H1 (cell line): ENCODE data around the gene ENDOU. TPM values are rescaled to one million over a fixed set of nuclear protein-coding genes. Genes with fewer than 3 reads are reported as not detected.

ENCODE experiments used
- CTCF ChIA-PET: fragments of 300-600 bp; sonication (Branson Sonifier 250); formaldehyde crosslinking; loops from one replicate; lab custom pipeline; 2021; ENCODE audit not compliant: partially characterized antibody; lab: Charles Lee
- POLR2A ChIA-PET: fragments of 300-600 bp; sonication (Branson Sonifier 250); formaldehyde crosslinking; loops from one replicate; lab custom pipeline; 2021; ENCODE audit warnings: inconsistent platforms; ENCODE audit not compliant: partially characterized antibody; lab: Charles Lee
- DNase-seq, 2 experiments: peaks; one replicate each; pipeline versions ENCODE4 v3.0.0 to v3.0.0-alpha.2; 2010 to 2022; ENCODE audit warnings: low spot score in 2 of 2, low read depth in 1 of 2, mixed read lengths in 1 of 2
- FAIRE-seq: peaks from 2 replicates; lab custom pipeline; 2011; peaks lifted over from hg19 to GRCh38; lab: Jason Lieb, UNC
- H2AFZ ChIP-seq: 2 replicates; pipeline ENCODE4 v1.8.1; 2012; ENCODE audit warnings: low read length, inconsistent platforms
- H2AK5ac ChIP-seq: 2 replicates; pipeline ENCODE4 v1.6.1; 2013; ENCODE audit warnings: low read depth, low read length
- H2BK120ac ChIP-seq: replicated peaks from 2 replicates; pipeline ENCODE3; 2013; ENCODE audit warnings: low read depth, low read length, inconsistent platforms
- H2BK12ac ChIP-seq: 2 replicates; pipeline ENCODE4 v1.6.1; 2013; ENCODE audit warnings: low read depth, low read length
- H2BK15ac ChIP-seq: 2 replicates; pipeline ENCODE4 v1.6.1; 2013; ENCODE audit warnings: low read length
- H2BK20ac ChIP-seq: 2 replicates; pipeline ENCODE4 v1.6.1; 2013; ENCODE audit warnings: low read length
- H2BK5ac ChIP-seq: 2 replicates; pipeline ENCODE4 v1.6.1; 2013; ENCODE audit warnings: low read depth, low read length
- H3K14ac ChIP-seq: 2 replicates; pipeline ENCODE4 v1.6.1; 2013; ENCODE audit warnings: inconsistent platforms; ENCODE audit not compliant: insufficient read length
- H3K18ac ChIP-seq: 2 replicates; pipeline ENCODE4 v1.6.1; 2013; ENCODE audit warnings: low read length; ENCODE audit errors: extremely low read depth
- H3K23ac ChIP-seq: 2 replicates; pipeline ENCODE4 v1.6.1; 2013; ENCODE audit warnings: inconsistent platforms; ENCODE audit not compliant: insufficient read length
- H3K23me2 ChIP-seq: 2 replicates; pipeline ENCODE4 v1.6.1; 2013; ENCODE audit warnings: low read depth, low read length
- H3K27ac ChIP-seq: 2 replicates; pipeline ENCODE4 v1.6.1; 2011; ENCODE audit warnings: low read depth, low read length, inconsistent platforms
- H3K27me3 ChIP-seq, 4 experiments: replicated peaks in 1 of 4; 1 replicate in 1 of 4; 2 replicates in 3 of 4; pipeline versions ENCODE4 v1.6.1 to v1.8.1; 2011 to 2013; ENCODE audit warnings: low read length in 3 of 4, mild to moderate bottlenecking in 3 of 4, inconsistent platforms in 2 of 4, mixed read lengths in 2 of 4, moderate library complexity in 1 of 4; ENCODE audit not compliant: control insufficient read depth in 3 of 4, insufficient read depth in 3 of 4; ENCODE audit errors: extremely low read depth in 1 of 4
- H3K36me3 ChIP-seq, 4 experiments: 2 replicates each; pipeline versions ENCODE4 v1.6.1 to v1.8.1; 2011 to 2013; ENCODE audit warnings: mild to moderate bottlenecking in 4 of 4, low read length in 3 of 4, moderate library complexity in 2 of 4, control low read depth in 1 of 4, inconsistent platforms in 1 of 4; ENCODE audit not compliant: insufficient read depth in 4 of 4, control insufficient read depth in 2 of 4
- H3K4ac ChIP-seq: replicated peaks from 2 replicates; pipeline ENCODE3; 2013; ENCODE audit warnings: low read length, low read depth, mixed read lengths, inconsistent platforms; ENCODE audit not compliant: insufficient read length
- H3K4me1 ChIP-seq, 4 experiments: replicated peaks in 1 of 4; 1 replicate in 1 of 4; 2 replicates in 3 of 4; pipeline versions ENCODE4 v1.6.1 to v1.8.1; 2011 to 2013; ENCODE audit warnings: low read length in 3 of 4, inconsistent platforms in 2 of 4, mixed read lengths in 1 of 4; ENCODE audit not compliant: insufficient read depth in 4 of 4, control insufficient read depth in 3 of 4
- H3K4me2 ChIP-seq, 2 experiments: 2 replicates each; pipeline versions ENCODE4 v1.6.1 to v1.8.1; 2011 to 2013; ENCODE audit warnings: low read depth in 2 of 2, low read length in 2 of 2, control low read depth in 1 of 2, inconsistent platforms in 1 of 2, mild to moderate bottlenecking in 1 of 2; ENCODE audit not compliant: insufficient read depth in 1 of 2
- H3K4me3 ChIP-seq, 4 experiments: fragments of 200-600, 300-600 bp in 1 of 4; sonication (generic), shearing (Covaris generic), sonication (Bioruptor Twin) in 1 of 4; 2 replicates each; pipeline versions ENCODE4 v1.5.1 to v1.8.1; 2011 to 2016; ENCODE audit warnings: low read length in 4 of 4, low read depth in 3 of 4, control low read depth in 2 of 4, inconsistent platforms in 2 of 4, mild to moderate bottlenecking in 2 of 4, mixed read lengths in 1 of 4, moderate library complexity in 1 of 4; ENCODE audit not compliant: insufficient read depth in 2 of 4; ENCODE audit errors: extremely low read depth in 1 of 4
- H3K56ac ChIP-seq: replicated peaks from 2 replicates; pipeline ENCODE3; 2013; ENCODE audit warnings: low read depth, mild to moderate bottlenecking, mixed read lengths, low read length, inconsistent platforms; ENCODE audit not compliant: insufficient read length
- H3K79me1 ChIP-seq: 2 replicates; pipeline ENCODE4 v1.6.1; 2013; ENCODE audit warnings: low read depth, low read length, control low read depth
- H3K79me2 ChIP-seq, 2 experiments: 2 replicates each; pipeline versions ENCODE4 v1.6.1 to v1.8.1; 2012 to 2013; ENCODE audit warnings: low read length in 2 of 2, mild to moderate bottlenecking in 2 of 2, inconsistent platforms in 1 of 2; ENCODE audit not compliant: insufficient read depth in 2 of 2, control insufficient read depth in 1 of 2
- H3K9ac ChIP-seq, 4 experiments: replicated peaks in 1 of 4; 1 replicate in 1 of 4; 2 replicates in 3 of 4; pipeline versions ENCODE4 v1.6.1 to v1.8.1; 2011 to 2013; ENCODE audit warnings: low read depth in 3 of 4, low read length in 3 of 4, control low read depth in 2 of 4, mild to moderate bottlenecking in 2 of 4, moderate library complexity in 2 of 4, inconsistent platforms in 1 of 4; ENCODE audit errors: extremely low read depth in 1 of 4
- H3K9me3 ChIP-seq, 2 experiments: 2 replicates each; pipeline versions ENCODE4 v1.6.1 to v1.8.1; 2012 to 2013; ENCODE audit warnings: mild to moderate bottlenecking in 2 of 2, moderate library complexity in 2 of 2, control low read depth in 1 of 2, inconsistent platforms in 1 of 2, low read depth in 1 of 2, low read length in 1 of 2, mixed read lengths in 1 of 2; ENCODE audit not compliant: insufficient read depth in 2 of 2
- H4K20me1 ChIP-seq, 2 experiments: replicated peaks in 1 of 2; 2 replicates each; pipeline versions ENCODE3 to v1.8.1; 2011 to 2013; ENCODE audit warnings: inconsistent platforms in 2 of 2, low read length in 2 of 2, mild to moderate bottlenecking in 1 of 2; ENCODE audit not compliant: insufficient read depth in 2 of 2, control insufficient read depth in 1 of 2
- H4K5ac ChIP-seq: 2 replicates; pipeline ENCODE4 v1.6.1; 2013; ENCODE audit warnings: low read length, low read depth, mixed read lengths, inconsistent platforms; ENCODE audit not compliant: insufficient read length
- H4K8ac ChIP-seq: 2 replicates; pipeline ENCODE4 v1.8.0; 2013; ENCODE audit warnings: mild to moderate bottlenecking, moderate library complexity, low read length, inconsistent platforms; ENCODE audit not compliant: insufficient read depth; ENCODE audit errors: extremely low read depth
- H4K91ac ChIP-seq: replicated peaks from 2 replicates; pipeline ENCODE3; 2013; ENCODE audit warnings: low read length, mixed read lengths, inconsistent platforms; ENCODE audit not compliant: insufficient read length
- CTBP2 ChIP-seq: IDR thresholded peaks from 2 replicates; pipeline ENCODE4 v1.7.0; 2011; ENCODE audit warnings: borderline replicate concordance, mild to moderate bottlenecking, moderate library complexity, mixed read lengths, low read length; ENCODE audit not compliant: insufficient read depth, insufficient read length
- EGR1 ChIP-seq: IDR thresholded peaks from 2 replicates; pipeline ENCODE4 v1.6.1; 2011; ENCODE audit warnings: low read depth, low read length, borderline replicate concordance
- GABPA ChIP-seq: IDR thresholded peaks from 2 replicates; pipeline ENCODE4 v1.6.1; 2011; ENCODE audit warnings: mild to moderate bottlenecking, low read length, moderate library complexity, borderline replicate concordance; ENCODE audit not compliant: insufficient read depth
- HDAC2 ChIP-seq, 2 experiments: fragments of 300-600 bp in 1 of 2; sonication (generic) in 1 of 2; IDR thresholded peaks; 2 replicates each; pipeline ENCODE4 v1.6.1; 2011 to 2012; ENCODE audit warnings: low read depth in 2 of 2, low read length in 2 of 2, mild to moderate bottlenecking in 2 of 2, moderate library complexity in 2 of 2, borderline replicate concordance in 1 of 2, inconsistent platforms in 1 of 2
- whole genome bisulfite sequencing, 2 experiments: shearing (Covaris generic) in 1 of 2; methylation state at CpG; one replicate each; pipeline versions ENCODE4 v1.1.6 to v1.1.7; 2013 to 2015; ENCODE audit warnings: low lambda C conversion rate in 2 of 2, mixed read lengths in 2 of 2, inconsistent platforms in 1 of 2, low coverage in 1 of 2, missing lambda C conversion rate in 1 of 2; ENCODE audit not compliant: insufficient replicate concordance in 2 of 2, insufficient coverage in 1 of 2, insufficient read length in 1 of 2; ENCODE audit errors: extremely low coverage in 1 of 2, missing lambda C conversion rate in 1 of 2; 5-methylcytosine and 5-hydroxymethylcytosine counted together
- polyA plus RNA-seq, 7 experiments: library from polyadenylated mRNA; depleted of rRNA in 3 of 7; stranded (reverse) in 5 of 7; unstranded in 2 of 7; fragments of >200 nt in 5 of 7; fragments of 200-250 nt in 2 of 7; gene quantifications; 1 replicate in 5 of 7; 2 replicates in 1 of 7; 4 replicates in 1 of 7; pipeline versions ENCODE4 v1.2.1 to v1.2.3, GENCODE V29; 2011 to 2013; ENCODE audit warnings: missing spikeins in 2 of 7, mixed read lengths in 2 of 7
- total RNA-seq: library from RNA; stranded (reverse); fragmentation: NEBNext Ultra II Directional; extraction: Animal tissue kit (Norgen Biotek cat#: 25700); gene quantifications from 2 replicates; pipeline ENCODE4 v1.2.1, GENCODE V29; 2021

The ENDOU gene
- total and polyA plus RNA-seq, 2 of the 8 experiments (the other 6 are each of a cell fraction or from before 2014, with no cell fraction given): not detected

- H4K5ac ChIP-seq: no peak overlapping the region
- no peak overlapping the region for H3K14ac ChIP-seq
- H3K4me1 ChIP-seq: peaks cover 3 to 12% (median 7%) of the 10 kb centered on the region in 4 experiments
- WGBS, 2 experiments: 91% methylated on average over 8 of the region's 8 CpGs; no CpG with 5 or more reads in 1 of the 2 experiments
- no peak overlapping the region for H3K4me2 ChIP-seq
- H4K20me1 ChIP-seq: no peaks in the 10 kb centered on the region
- no peak for DNase-seq
- no peak overlapping the region for H2AFZ ChIP-seq
- no peak for FAIRE-seq
- H2BK12ac ChIP-seq: no peak overlapping the region
- no peak overlapping the region for H2BK15ac ChIP-seq
- H3K18ac ChIP-seq: no peak overlapping the region
- no peak overlapping the region for H3K27ac ChIP-seq
- no peak overlapping the region for H3K9ac ChIP-seq
- CTCF ChIA-PET: interaction anchor here (1.2 to 64.6 kb wide), 5 partner anchors 9 to 107 kb away, joined by 3 to 2442 read pairs (median 460); partner anchors contain the start of genes RAPGEF3 and SLC48A1
- no peaks in the 10 kb centered on the region for H3K36me3 ChIP-seq
- H2BK20ac ChIP-seq: no peak overlapping the region
- no peak overlapping the region for H4K91ac ChIP-seq
- H4K8ac ChIP-seq: no peak overlapping the region
- H2AK5ac ChIP-seq: no peak overlapping the region
- POLR2A ChIA-PET: interaction anchor here (1.0 to 1.5 kb wide), 3 partner anchors 8 to 11 kb away, joined by 3 to 4 read pairs (median 4); no protein-coding TSS in a partner anchor
- TF ChIP-seq CTBP2 (no peak), GABPA (no peak), HDAC2 (IDR thresholded peaks at IDR 0.05; ENCODE audit: borderline replicate concordance in 1 of 2, low read depth in 2 of 2, low read length in 2 of 2) (no peak), EGR1 (no peak)
- H3K4ac ChIP-seq: no peak overlapping the region
- H3K79me2 ChIP-seq: no peaks in the 10 kb centered on the region
- H3K4me3 ChIP-seq: no peak overlapping the region
- no peaks in the 10 kb centered on the region for H3K9me3 ChIP-seq
- H2BK120ac ChIP-seq: no peak overlapping the region
- no peak overlapping the region for H3K23ac ChIP-seq
- H3K56ac ChIP-seq: no peak overlapping the region
- no peaks in the 10 kb centered on the region for H3K79me1 ChIP-seq
- no peak overlapping the region for H2BK5ac ChIP-seq
- 0 out of 7 replicates have a peak, but pooled peaks cover 0 to 2% (median 0%) of the 10 kb centered on the region in 4 experiments for H3K27me3 ChIP-seq
- H3K23me2 ChIP-seq: no peaks in the 10 kb centered on the region
Measured at GRCh38 chr12:47730341-47730744, 5.1 kb upstream of the ENDOU start.
